ENCODE measurements around the gene CCDC171.

Gene CCDC171

GRCh38 chr9:15867988-15868387, 315.1 kb downstream of the CCDC171 start:
- H3K9ac ChIP-seq (ENCODE audit: low read depth, low read length), result no peak overlapping the region
- no peaks in the 10 kb centered on the region for H3K36me3 ChIP-seq (ENCODE audit: insufficient read depth, low read length)
- H3K9me3 ChIP-seq (ENCODE audit: control insufficient read depth, insufficient read depth, low read length), result no peaks in the 10 kb centered on the region
- no peaks in the 10 kb centered on the region for H3K4me1 ChIP-seq (ENCODE audit: insufficient read depth, low read length)

GRCh38 chr9:15873573-15874177, 320.8 kb downstream of the CCDC171 start:
- no peaks in the 10 kb centered on the region for H3K9me3 ChIP-seq (ENCODE audit: control insufficient read depth, insufficient read depth, low read length)
- no peaks in the 10 kb centered on the region for H3K36me3 ChIP-seq (ENCODE audit: insufficient read depth, low read length)
- no peaks in the 10 kb centered on the region for H3K4me1 ChIP-seq (ENCODE audit: insufficient read depth, low read length)
- no peak overlapping the region for H3K9ac ChIP-seq (ENCODE audit: low read depth, low read length)

DNA sequence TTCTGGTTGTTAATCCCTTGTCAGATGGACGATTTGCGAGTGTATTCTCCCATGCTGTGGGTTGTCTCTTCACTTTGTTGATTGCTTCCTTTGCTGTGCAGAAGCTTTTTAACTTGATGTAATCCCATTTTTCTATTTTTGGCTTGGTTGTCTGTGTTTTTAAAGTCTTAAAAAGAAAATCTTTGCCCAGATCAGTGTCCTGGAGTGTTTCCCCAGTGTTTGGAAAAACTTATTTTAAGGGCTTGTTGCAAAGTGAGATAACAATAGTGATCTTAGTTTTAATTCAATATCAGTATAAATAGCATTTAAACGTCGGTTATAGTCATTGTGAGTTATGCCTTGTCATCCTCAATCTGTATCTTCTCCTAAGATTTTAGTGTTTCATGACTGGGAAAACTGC, 329.5 kb downstream of the CCDC171 start:
- no peak overlapping the region for H3K9ac ChIP-seq (ENCODE audit: low read depth, low read length)
- no peaks in the 10 kb centered on the region for H3K4me1 ChIP-seq (ENCODE audit: insufficient read depth, low read length)
- H3K9me3 ChIP-seq (ENCODE audit: control insufficient read depth, insufficient read depth, low read length), result no peaks in the 10 kb centered on the region
- H3K36me3 ChIP-seq (ENCODE audit: insufficient read depth, low read length), result no peaks in the 10 kb centered on the region

DNA sequence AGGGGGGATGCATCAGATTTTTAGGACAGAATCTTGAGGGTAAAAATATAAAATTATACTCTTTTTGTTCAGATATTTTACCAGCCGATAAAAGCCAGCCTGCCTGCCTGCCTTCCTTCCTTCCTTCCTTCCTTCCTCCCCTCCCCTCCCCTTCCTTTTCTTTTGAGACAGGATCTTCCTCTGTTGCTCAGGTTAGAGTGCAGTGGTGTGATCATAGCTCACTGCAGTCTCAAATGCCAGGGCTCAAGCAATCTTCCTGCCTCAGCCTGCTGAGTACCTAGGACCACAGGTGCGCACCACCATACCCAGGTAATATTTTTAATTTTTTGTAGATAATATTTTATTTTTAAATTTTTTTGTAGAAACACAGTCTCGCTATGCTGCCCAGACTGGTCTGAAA, 330.0 kb downstream of the CCDC171 start:
- H3K9ac ChIP-seq (ENCODE audit: low read depth, low read length), result no peak overlapping the region
- H3K9me3 ChIP-seq (ENCODE audit: control insufficient read depth, insufficient read depth, low read length), result no peaks in the 10 kb centered on the region
- H3K4me1 ChIP-seq (ENCODE audit: insufficient read depth, low read length), result no peaks in the 10 kb centered on the region
- no peaks in the 10 kb centered on the region for H3K36me3 ChIP-seq (ENCODE audit: insufficient read depth, low read length)

GRCh38 chr9:15885464-15885863, 332.6 kb downstream of the CCDC171 start:
- Histone ChIP-seq H3K36me3 (ENCODE audit: insufficient read depth, low read length) (no peaks in the 10 kb centered on the region), H3K9ac (ENCODE audit: low read depth, low read length) (no peak overlapping the region), H3K9me3 (ENCODE audit: control insufficient read depth, insufficient read depth, low read length) (no peaks in the 10 kb centered on the region), H3K4me1 (ENCODE audit: insufficient read depth, low read length) (no peaks in the 10 kb centered on the region)

GRCh38 chr9:15889555-15889954, 336.7 kb downstream of the CCDC171 start:
- Histone ChIP-seq H3K4me1 (ENCODE audit: insufficient read depth, low read length) (no peaks in the 10 kb centered on the region), H3K36me3 (ENCODE audit: insufficient read depth, low read length) (no peaks in the 10 kb centered on the region), H3K9me3 (ENCODE audit: control insufficient read depth, insufficient read depth, low read length) (no peaks in the 10 kb centered on the region), H3K9ac (ENCODE audit: low read depth, low read length) (no peak overlapping the region)

DNA sequence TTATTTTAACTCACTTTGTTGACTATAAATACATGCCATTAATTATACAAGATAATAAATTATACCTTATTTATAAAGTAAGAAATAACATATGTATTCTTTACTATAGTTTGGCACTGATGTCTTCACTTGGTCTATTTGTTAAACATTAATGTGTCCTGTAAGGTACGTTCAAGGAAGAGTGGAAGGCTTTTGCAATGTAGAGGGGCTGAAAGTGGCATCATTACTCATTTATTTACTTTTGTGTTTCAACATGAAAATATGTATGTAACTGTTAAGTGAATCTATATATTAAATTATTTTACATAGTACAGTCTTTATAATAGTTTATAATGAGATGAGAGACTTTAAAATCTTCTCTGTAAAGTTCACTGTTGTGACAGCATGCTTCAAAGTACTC, 348.7 kb downstream of the CCDC171 start:
- no peaks in the 10 kb centered on the region for H3K36me3 ChIP-seq (ENCODE audit: insufficient read depth, low read length)
- H3K9ac ChIP-seq (ENCODE audit: low read depth, low read length), result no peak overlapping the region
- H3K4me1 ChIP-seq (ENCODE audit: insufficient read depth, low read length), result no peaks in the 10 kb centered on the region
- no peaks in the 10 kb centered on the region for H3K9me3 ChIP-seq (ENCODE audit: control insufficient read depth, insufficient read depth, low read length)

DNA sequence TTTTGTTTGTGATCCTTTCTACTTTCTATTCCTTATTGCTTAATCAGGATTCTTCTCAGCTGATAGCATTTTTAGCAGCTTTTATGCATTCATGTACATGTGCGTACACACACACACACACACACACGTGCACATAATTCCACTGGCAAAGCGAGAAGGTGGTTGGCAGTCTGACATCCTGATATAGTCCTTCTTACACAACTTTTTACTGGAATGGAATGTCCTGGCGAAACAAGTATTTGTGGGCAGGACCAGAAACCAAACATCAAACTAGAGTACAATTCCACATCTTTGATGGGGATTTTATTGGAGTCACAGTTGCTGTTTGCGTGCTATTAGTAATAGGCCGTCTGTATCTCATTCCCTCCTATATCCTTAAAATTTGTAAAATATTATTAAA, 356.5 kb downstream of the CCDC171 start:
- no peaks in the 10 kb centered on the region for H3K9me3 ChIP-seq (ENCODE audit: control insufficient read depth, insufficient read depth, low read length)
- no peaks in the 10 kb centered on the region for H3K36me3 ChIP-seq (ENCODE audit: insufficient read depth, low read length)
- no peak overlapping the region for H3K9ac ChIP-seq (ENCODE audit: low read depth, low read length)
- H3K4me1 ChIP-seq (ENCODE audit: insufficient read depth, low read length), result no peaks in the 10 kb centered on the region

DNA sequence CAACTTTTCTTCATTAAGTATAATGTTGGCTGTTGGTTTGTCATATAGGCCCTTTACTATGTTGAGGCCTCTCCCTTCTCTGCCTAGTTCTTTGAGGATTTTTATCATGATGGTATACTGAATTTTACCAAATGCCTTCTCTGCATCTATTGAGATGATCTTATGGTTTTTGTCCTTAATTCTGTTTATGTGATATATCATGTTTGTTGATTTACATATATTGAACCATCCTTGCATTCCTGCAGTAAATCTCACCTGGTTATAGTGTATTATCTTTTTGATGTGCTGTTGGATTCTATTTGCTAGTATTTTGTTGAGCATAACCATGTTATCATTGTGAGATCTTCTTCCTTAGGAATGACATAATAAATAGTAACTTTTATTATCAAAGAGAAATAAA, 362.9 kb downstream of the CCDC171 start:
- no peaks in the 10 kb centered on the region for H3K4me1 ChIP-seq (ENCODE audit: insufficient read depth, low read length)
- no peak overlapping the region for H3K9ac ChIP-seq (ENCODE audit: low read depth, low read length)
- no peaks in the 10 kb centered on the region for H3K36me3 ChIP-seq (ENCODE audit: insufficient read depth, low read length)
- no peaks in the 10 kb centered on the region for H3K9me3 ChIP-seq (ENCODE audit: control insufficient read depth, insufficient read depth, low read length)

- H3K9me3 ChIP-seq (ENCODE audit: control insufficient read depth, insufficient read depth, low read length), result no peaks in the 10 kb centered on the region
- no peaks in the 10 kb centered on the region for H3K4me1 ChIP-seq (ENCODE audit: insufficient read depth, low read length)
- no peaks in the 10 kb centered on the region for H3K36me3 ChIP-seq (ENCODE audit: insufficient read depth, low read length)
- no peak overlapping the region for H3K9ac ChIP-seq (ENCODE audit: low read depth, low read length)
These were observed 374.3 kb downstream of the CCDC171 start for GRCh38 chr9:15927161-15927560.

DNA sequence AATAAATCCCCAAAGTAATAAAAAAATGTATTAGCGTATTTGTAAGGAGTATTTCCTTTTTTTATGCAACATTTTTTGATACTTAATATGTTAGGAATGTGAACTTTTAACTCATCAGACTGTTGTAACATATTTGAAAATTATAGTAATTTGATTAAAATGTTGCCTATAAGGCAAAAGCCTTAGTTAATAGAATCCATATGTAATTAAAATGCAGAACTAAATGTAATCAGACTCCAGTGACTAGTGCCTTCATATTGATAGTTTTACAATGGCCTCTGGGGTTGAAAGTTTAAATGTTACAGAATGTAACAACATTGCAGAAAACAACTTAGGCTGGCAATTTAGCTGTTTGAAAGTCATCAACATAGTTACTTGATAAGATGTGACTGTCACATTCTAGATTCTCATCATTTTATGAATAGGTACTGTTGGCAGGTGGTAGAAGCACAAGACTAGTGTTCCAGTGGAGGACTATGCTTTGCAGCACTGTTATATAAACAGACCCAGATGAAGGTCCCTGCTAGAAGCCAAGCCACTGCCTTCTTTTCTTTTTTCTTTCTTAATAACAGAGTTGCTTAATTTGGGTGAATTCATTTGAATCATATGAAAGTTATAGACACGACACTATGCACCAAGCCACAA, 382.9 kb downstream of the CCDC171 start:
- Histone ChIP-seq H3K9me3 (ENCODE audit: control insufficient read depth, insufficient read depth, low read length) (no peaks in the 10 kb centered on the region), H3K36me3 (ENCODE audit: insufficient read depth, low read length) (no peaks in the 10 kb centered on the region), H3K9ac (ENCODE audit: low read depth, low read length) (no peak overlapping the region), H3K4me1 (ENCODE audit: insufficient read depth, low read length) (no peaks in the 10 kb centered on the region)

GRCh38 chr9:15936306-15936921, 383.6 kb downstream of the CCDC171 start:
- no peaks in the 10 kb centered on the region for H3K4me1 ChIP-seq (ENCODE audit: insufficient read depth, low read length)
- no peak overlapping the region for H3K9ac ChIP-seq (ENCODE audit: low read depth, low read length)

DNA sequence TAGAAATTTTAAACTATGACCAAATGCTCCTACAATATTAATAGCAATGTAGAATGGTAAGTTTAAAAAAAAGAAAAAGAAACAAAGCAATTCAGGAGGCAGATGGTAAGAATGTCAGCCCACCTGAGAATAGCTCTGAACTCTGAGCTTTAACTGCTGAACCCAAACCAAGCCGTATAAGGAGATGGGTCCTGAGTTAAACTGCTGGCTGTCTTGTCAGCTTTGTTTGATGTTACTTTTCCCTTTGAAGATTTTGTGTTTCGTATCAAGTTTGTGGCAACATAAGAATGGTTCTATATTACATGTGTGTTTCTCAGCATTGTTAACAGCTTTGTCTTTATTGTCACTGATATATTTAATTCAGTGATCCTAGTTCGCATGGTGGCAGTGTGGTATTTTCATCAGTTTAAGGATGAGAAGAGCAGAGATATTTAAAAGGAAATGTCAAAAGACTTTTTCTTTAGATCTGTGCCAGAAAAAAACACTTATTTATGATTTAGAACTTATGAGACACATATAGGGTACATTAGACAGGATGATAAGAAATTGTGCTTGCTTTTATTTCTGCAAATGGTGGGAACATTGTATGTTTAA, 390.1 kb downstream of the CCDC171 start:
- no peaks in the 10 kb centered on the region for H3K9me3 ChIP-seq (ENCODE audit: control insufficient read depth, insufficient read depth, low read length)
- H3K9ac ChIP-seq (ENCODE audit: low read depth, low read length), result no peak overlapping the region
- H3K36me3 ChIP-seq (ENCODE audit: insufficient read depth, low read length), result no peaks in the 10 kb centered on the region
- no peaks in the 10 kb centered on the region for H3K4me1 ChIP-seq (ENCODE audit: insufficient read depth, low read length)

More at GRCh38 chr9:15936306-15936921, 383.6 kb downstream of the CCDC171 start:
- Histone ChIP-seq H3K36me3 (ENCODE audit: insufficient read depth, low read length) (no peaks in the 10 kb centered on the region), H3K9me3 (ENCODE audit: control insufficient read depth, insufficient read depth, low read length) (no peaks in the 10 kb centered on the region)

- Histone ChIP-seq H3K9me3 (ENCODE audit: control insufficient read depth, insufficient read depth, low read length) (no peaks in the 10 kb centered on the region), H3K4me1 (ENCODE audit: insufficient read depth, low read length) (no peaks in the 10 kb centered on the region), H3K9ac (ENCODE audit: low read depth, low read length) (no peak overlapping the region), H3K36me3 (ENCODE audit: insufficient read depth, low read length) (no peaks in the 10 kb centered on the region)
These were observed 391.5 kb downstream of the CCDC171 start for GRCh38 chr9:15944341-15944740.

DNA sequence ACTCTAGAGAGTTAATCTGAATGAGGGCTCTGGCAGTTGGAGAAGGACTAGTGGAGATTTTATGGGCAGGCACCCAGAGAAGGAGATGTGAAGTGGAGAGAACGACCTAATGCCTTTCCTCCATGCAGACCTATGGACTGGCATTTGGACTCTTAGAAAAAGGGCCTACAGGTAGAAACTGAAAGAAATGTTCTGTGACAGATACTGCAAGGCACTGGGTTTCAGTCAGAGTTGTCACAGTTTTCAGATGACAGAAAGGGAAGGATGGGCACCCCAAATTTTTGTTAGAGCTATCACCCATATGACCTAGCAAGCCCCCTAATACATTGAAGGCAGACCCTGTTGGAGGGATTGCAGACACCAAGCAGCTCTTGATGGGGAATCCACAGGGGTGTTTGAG, 406.8 kb downstream of the CCDC171 start:
- no peaks in the 10 kb centered on the region for H3K9me3 ChIP-seq (ENCODE audit: control insufficient read depth, insufficient read depth, low read length)
- no peaks in the 10 kb centered on the region for H3K4me1 ChIP-seq (ENCODE audit: insufficient read depth, low read length)
- no peaks in the 10 kb centered on the region for H3K36me3 ChIP-seq (ENCODE audit: insufficient read depth, low read length)
- H3K9ac ChIP-seq (ENCODE audit: low read depth, low read length), result no peak overlapping the region

All from ES-I3 (cell line).